ENCODE measurements around the gene XAGE3.

XAGE3 gene

DNA sequence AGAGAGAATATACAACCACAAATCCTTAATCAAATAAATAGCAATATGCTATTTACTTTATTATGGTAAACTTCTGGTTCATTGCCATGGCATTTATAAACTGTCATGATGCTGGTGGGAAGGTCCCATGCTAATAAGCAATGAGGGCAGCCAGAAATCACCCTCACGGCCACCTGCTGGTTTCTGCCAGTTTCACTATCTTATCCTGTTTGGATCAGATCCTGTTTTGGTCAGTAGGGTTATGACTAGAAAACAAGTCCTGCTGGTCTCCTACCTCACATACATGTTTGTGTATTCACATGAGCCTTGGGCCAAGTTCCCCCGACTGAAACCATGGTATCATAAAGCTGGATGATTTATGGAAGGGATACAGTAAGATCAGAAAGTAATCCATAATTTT is 28.7 kb downstream of the XAGE3 start:
- no peak for DNase-seq (ENCODE audit: low spot score)

DNA sequence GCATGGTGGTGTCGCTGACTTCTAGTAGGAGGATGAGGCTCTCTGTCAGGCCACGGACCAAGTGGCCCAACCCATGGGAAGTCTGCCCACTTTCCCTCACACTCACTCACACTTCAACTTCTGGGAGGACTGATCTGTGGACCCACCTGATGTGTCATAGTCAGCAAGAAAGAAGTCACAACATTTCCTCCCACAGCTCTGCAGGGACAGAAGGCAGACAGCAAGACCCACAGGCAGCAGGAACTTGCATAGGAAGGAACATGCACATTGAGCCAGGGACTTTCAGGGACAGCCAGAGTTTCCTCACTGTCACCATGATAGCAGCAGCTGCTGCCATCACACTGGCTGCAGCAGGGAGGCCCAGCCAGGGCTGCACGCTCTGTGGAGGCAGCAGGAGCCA is 37.3 kb downstream of the XAGE3 start:
- no peak for DNase-seq (ENCODE audit: low spot score)

DNA sequence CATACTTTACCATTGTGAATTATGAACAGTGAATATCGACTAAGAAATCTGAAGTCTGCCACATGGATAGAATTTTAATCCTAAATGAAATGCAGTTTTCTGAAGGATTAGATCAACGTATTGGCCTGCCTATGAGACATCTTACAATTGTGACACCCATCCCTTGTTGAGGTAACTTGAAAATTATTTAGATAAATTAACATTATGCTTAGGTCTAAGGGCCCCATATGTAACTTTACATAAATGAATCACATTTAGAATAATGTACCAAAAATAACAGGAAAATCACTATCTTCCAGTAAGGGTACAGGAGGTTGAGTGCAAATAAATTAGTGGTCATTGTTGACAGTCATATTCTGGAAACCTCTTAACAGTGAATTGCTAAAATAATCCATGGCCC is 43.3 kb downstream of the XAGE3 start:
- DNase-seq (ENCODE audit: low spot score), result no peak

DNA sequence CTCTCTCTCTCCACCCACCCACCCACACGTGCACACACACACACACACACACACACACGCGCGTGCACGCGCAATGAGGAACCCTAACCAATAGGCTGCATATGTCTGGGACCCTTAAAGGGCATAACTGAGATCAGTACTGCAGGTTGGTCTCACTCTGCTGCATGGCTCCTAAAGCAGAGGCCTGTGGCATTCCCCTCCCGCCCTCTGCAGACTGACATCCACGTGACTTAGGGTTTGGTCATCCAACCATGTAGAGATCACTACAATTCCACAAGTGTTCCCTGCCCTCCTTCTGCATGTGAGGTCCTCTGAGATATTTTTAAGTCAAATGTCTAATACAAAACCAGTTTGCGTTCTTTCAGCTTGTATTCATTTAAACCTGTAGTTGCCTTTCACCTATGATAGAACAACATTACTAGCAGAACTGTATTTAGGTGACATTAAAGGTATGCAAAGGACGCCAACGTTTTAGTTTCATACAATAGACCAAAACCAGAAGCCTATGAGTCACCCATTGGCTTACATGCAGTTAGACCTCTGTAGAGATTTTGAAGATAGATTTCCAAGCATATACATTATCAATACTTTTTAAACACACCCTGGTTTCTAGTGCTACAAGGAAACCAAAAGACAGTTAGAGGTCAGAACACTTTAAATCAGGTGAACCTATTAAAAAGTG is 46.7 kb downstream of the XAGE3 start:
- DNase-seq (ENCODE audit: low spot score), result no peak

DNA sequence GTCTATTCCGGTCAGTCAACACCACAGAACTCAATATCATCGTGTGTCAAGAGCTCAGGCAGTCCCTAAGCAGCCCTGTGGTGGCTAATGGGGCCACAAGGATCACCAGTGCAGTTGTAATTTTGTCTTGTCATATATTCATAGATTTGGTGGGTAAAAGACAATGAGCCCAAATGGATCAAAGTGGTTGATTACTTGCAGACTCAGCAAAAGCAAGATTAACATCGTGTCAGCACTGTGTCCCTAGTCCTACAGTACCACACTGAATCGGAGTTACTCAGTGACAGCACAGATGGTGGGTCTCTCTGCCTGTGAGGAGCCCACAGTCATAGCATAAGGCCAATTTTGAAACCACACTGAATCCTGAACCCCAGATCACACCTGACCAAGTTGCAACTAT is 48.1 kb downstream of the XAGE3 start:
- DNase-seq (ENCODE audit: low spot score), result no peak

All from D341Med (cell line).